Endothelial cell of umbilical vein (primary cell): ENCODE results near the gene CARD9. TPM values are rescaled to one million over a fixed set of nuclear protein-coding genes. Genes with fewer than 3 reads are reported as not detected.

Experiments
- BruUV-seq: library from RNA; stranded (reverse); fragments of 400-500 nt; replicated peaks from 2 replicates; lab custom pipeline; 2021; lab: Mats Ljungman, UMichigan
- CTCF ChIA-PET: fragments of 300-600, 350-600 bp; sonication (Branson Sonifier 250); formaldehyde crosslinking; loops from one replicate; lab custom pipeline; 2021; ENCODE audit warnings: antibody characterized with exemption, inconsistent platforms; lab: Charles Lee
- POLR2A ChIA-PET: fragments of 300-600, 350-600 bp; sonication (Branson Sonifier 250); formaldehyde crosslinking; loops from one replicate; lab custom pipeline; 2021; ENCODE audit warnings: antibody characterized with exemption, inconsistent platforms; lab: Charles Lee
- DNase-seq: peaks from one replicate; pipeline ENCODE4 v3.0.0-alpha.2; 2011; ENCODE audit warnings: low read depth, low spot score
- FAIRE-seq: peaks from 2 replicates; lab custom pipeline; 2011; peaks lifted over from hg19 to GRCh38; lab: Jason Lieb, UNC
- H2AFZ ChIP-seq: 2 replicates; pipeline ENCODE4 v1.6.0; 2012; ENCODE audit warnings: low read depth, low read length, control low read depth, inconsistent platforms
- H3K27ac ChIP-seq: 2 replicates; pipeline ENCODE4 v1.5.1; 2011; ENCODE audit warnings: low read depth, mild to moderate bottlenecking, control low read depth, low read length, moderate library complexity; ENCODE audit not compliant: insufficient read depth
- H3K27me3 ChIP-seq, 2 experiments: 2 replicates each; pipeline versions ENCODE4 v1.6.0 to v1.6.1; 2011; ENCODE audit warnings: low read length in 2 of 2, mixed read lengths in 1 of 2; ENCODE audit not compliant: control insufficient read depth in 2 of 2, insufficient read depth in 2 of 2
- H3K36me3 ChIP-seq, 2 experiments: 2 replicates in 1 of 2; 3 replicates in 1 of 2; pipeline ENCODE4 v1.5.1; 2011; ENCODE audit warnings: low read length in 2 of 2, mild to moderate bottlenecking in 1 of 2, moderate library complexity in 1 of 2; ENCODE audit not compliant: control insufficient read depth in 2 of 2, insufficient read depth in 2 of 2; ENCODE audit errors: extremely low read depth in 1 of 2
- H3K4me1 ChIP-seq: 3 replicates; pipeline ENCODE4 v1.5.1; 2011; ENCODE audit warnings: mild to moderate bottlenecking, low read length; ENCODE audit not compliant: control insufficient read depth, insufficient read depth; ENCODE audit errors: extremely low read depth
- H3K4me2 ChIP-seq: 2 replicates; pipeline ENCODE4 v1.6.1; 2011; ENCODE audit warnings: low read length, control low read depth, mixed read lengths; ENCODE audit not compliant: insufficient read depth
- H3K4me3 ChIP-seq, 3 experiments: fragments of 200-600 bp in 1 of 3; sonication (generic), shearing (Covaris generic) in 1 of 3; replicated peaks in 1 of 3; 2 replicates each; pipeline ENCODE4 v1.5.1; 2011 to 2016; ENCODE audit warnings: control low read depth in 3 of 3, low read length in 3 of 3, mild to moderate bottlenecking in 2 of 3, inconsistent platforms in 1 of 3, low read depth in 1 of 3, moderate library complexity in 1 of 3; ENCODE audit not compliant: insufficient read depth in 1 of 3
- H3K79me2 ChIP-seq: 2 replicates; pipeline ENCODE4 v1.6.0; 2012; ENCODE audit warnings: low read length, inconsistent platforms; ENCODE audit not compliant: control insufficient read depth, insufficient read depth
- H3K9ac ChIP-seq: replicated peaks from 2 replicates; pipeline ENCODE3; 2011; ENCODE audit warnings: low read length, control low read depth; ENCODE audit not compliant: insufficient read depth; ENCODE audit errors: extremely low read depth
- H3K9me1 ChIP-seq: replicated peaks from 3 replicates; pipeline ENCODE4 v1.6.0; 2011; ENCODE audit warnings: mild to moderate bottlenecking, low read length; ENCODE audit not compliant: control insufficient read depth, insufficient read depth; ENCODE audit errors: extremely low read depth
- H3K9me3 ChIP-seq: replicated peaks from 2 replicates; pipeline ENCODE4 v1.5.1; 2012; ENCODE audit warnings: low read length, inconsistent platforms; ENCODE audit not compliant: control insufficient read depth, insufficient read depth
- H4K20me1 ChIP-seq: replicated peaks from 2 replicates; pipeline ENCODE3; 2011; ENCODE audit warnings: mild to moderate bottlenecking, low read length; ENCODE audit not compliant: control insufficient read depth, insufficient read depth; ENCODE audit errors: extremely low read depth
- EZH2 ChIP-seq: IDR thresholded peaks from 2 replicates; pipeline ENCODE4 v1.6.1; 2012; ENCODE audit warnings: borderline replicate concordance, low read depth, mild to moderate bottlenecking, moderate library complexity, low read length, inconsistent platforms; ENCODE audit not compliant: severe bottlenecking
- FOS ChIP-seq: IDR thresholded peaks from 2 replicates; pipeline ENCODE4 v1.6.1; 2011; ENCODE audit warnings: mild to moderate bottlenecking, low read length, moderate library complexity, borderline replicate concordance; ENCODE audit not compliant: insufficient read depth
- GATA2 ChIP-seq: IDR thresholded peaks from 2 replicates; pipeline ENCODE4 v1.7.0; 2011; ENCODE audit warnings: low read depth, mild to moderate bottlenecking, moderate library complexity, mixed read lengths, low read length; ENCODE audit not compliant: insufficient read length, insufficient read depth
- JUN ChIP-seq: IDR thresholded peaks from 2 replicates; pipeline ENCODE4 v1.6.1; 2011; ENCODE audit warnings: borderline replicate concordance, low read depth; ENCODE audit not compliant: insufficient read length, insufficient read depth
- MAX ChIP-seq: IDR thresholded peaks from 2 replicates; pipeline ENCODE4 v1.6.1; 2011; ENCODE audit not compliant: insufficient read depth, insufficient read length
- MYC ChIP-seq: IDR thresholded peaks from one replicate; pipeline ENCODE4 v1.6.1; 2011; ENCODE audit warnings: mild to moderate bottlenecking, low read depth, low read length
- POLR2A ChIP-seq: IDR thresholded peaks from 2 replicates; pipeline ENCODE4 v1.6.1; 2012; ENCODE audit warnings: low read depth, mild to moderate bottlenecking, control low read depth, low read length
- POLR2AphosphoS5 ChIP-seq: IDR thresholded peaks from 2 replicates; pipeline ENCODE4 v1.6.1; 2012; ENCODE audit warnings: low read depth, mild to moderate bottlenecking, control low read depth, low read length, moderate library complexity; ENCODE audit not compliant: insufficient read depth
- dilution Hi-C: fragments of 300-500 bp; cut with MboI; formaldehyde crosslinking; loops from one replicate; pipeline ENCODE4 v1.15.0; 2019; ENCODE audit warnings: low sequenced_read_pairs; ENCODE audit not compliant: extremely low pct_ligation_motif_present
- intact Hi-C: fragments of 100-400 bp; cut with micrococcal nuclease; formaldehyde crosslinking; loops from one replicate; pipeline ENCODE4 v1.10.0; 2022
- polyA plus RNA-seq, 4 experiments: library from polyadenylated mRNA; depleted of rRNA in 3 of 4; stranded (reverse) in 3 of 4; unstranded in 1 of 4; fragments of >200 nt; gene quantifications; 2 replicates each; pipeline versions ENCODE4 v1.2.1 to v1.2.3, GENCODE V29; 2011 to 2012; ENCODE audit warnings: missing spikeins in 1 of 4
- total RNA-seq: library from RNA; stranded (reverse); gene quantifications from 2 replicates; pipeline ENCODE4 v1.2.3, GENCODE V29; 2021
- TF ChIP-seq, protein P1 (sequence below), 2 donors: IDR thresholded peaks; 1 replicate in 1 of 2; 2 replicates in 1 of 2; pipeline ENCODE4 v1.5.1; 2011; ENCODE audit warnings: low read length in 2 of 2, mild to moderate bottlenecking in 2 of 2, moderate library complexity in 2 of 2, control low read depth in 1 of 2, inconsistent platforms in 1 of 2, low read depth in 1 of 2; ENCODE audit not compliant: insufficient read depth in 1 of 2; ENCODE audit errors: extremely low read depth in 1 of 2

Gene CARD9
- total and polyA plus RNA-seq, 2 donors (not counting 3 experiments of a cell fraction or from before 2014, with no cell fraction given): 0.22 to 0.71 TPM

DNA sequence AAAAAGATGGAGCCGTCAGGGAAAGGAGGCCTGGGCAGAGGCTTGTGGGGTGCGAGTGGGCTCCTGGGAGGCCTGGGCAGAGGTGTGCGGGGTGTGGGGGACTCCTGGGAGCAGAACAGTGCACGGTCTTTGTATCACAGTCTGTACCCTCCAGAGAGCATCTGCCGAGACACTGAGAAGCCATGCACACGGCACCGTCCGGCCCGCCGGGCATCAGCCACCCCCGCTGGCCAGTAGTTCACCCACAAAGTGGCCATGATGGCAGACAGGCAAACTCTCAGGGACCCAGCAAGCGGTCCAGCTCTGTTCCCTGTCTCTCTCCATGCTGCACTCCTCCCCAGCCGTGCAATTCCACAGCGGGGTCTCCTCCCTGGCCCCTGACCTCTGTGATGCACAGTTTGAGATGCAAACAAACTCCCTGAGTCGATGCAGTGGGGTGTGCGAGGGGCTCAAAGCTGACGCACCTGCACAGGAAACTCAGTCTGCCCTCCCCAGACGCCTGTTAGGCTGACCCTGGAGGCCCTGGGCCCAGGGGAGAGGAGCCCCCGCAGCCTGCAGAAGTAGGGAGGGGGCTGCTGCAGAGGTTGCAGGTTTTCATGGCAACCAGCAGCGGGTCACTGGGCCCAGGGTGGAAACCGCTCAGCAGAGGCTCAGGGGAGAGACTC is 55.2 kb downstream of the CARD9 start:
- TF ChIP-seq EZH2 (no peak), MYC (no peak), POLR2AphosphoS5 (no peak), GATA2 (no peak), MAX (no peak), FOS (no peak), JUN (no peak), POLR2A (no peak)
- TF ChIP-seq, protein P1, sequence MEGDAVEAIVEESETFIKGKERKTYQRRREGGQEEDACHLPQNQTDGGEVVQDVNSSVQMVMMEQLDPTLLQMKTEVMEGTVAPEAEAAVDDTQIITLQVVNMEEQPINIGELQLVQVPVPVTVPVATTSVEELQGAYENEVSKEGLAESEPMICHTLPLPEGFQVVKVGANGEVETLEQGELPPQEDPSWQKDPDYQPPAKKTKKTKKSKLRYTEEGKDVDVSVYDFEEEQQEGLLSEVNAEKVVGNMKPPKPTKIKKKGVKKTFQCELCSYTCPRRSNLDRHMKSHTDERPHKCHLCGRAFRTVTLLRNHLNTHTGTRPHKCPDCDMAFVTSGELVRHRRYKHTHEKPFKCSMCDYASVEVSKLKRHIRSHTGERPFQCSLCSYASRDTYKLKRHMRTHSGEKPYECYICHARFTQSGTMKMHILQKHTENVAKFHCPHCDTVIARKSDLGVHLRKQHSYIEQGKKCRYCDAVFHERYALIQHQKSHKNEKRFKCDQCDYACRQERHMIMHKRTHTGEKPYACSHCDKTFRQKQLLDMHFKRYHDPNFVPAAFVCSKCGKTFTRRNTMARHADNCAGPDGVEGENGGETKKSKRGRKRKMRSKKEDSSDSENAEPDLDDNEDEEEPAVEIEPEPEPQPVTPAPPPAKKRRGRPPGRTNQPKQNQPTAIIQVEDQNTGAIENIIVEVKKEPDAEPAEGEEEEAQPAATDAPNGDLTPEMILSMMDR (IDR thresholded peaks at IDR 0.05; ENCODE audit: extremely low read depth in 1 of 2, insufficient read depth in 1 of 2, low read depth in 1 of 2, low read length in 2 of 2): no peak
- no peaks in the 10 kb centered on the region for H4K20me1 ChIP-seq
- intact Hi-C loops: no loop called here
- H3K4me3 ChIP-seq: no peak overlapping the region
- DNase-seq (no peak), FAIRE-seq (no peak)
- dilution Hi-C loops: no loop called here
- H2AFZ ChIP-seq: no peak overlapping the region
- no peaks in the 10 kb centered on the region for H3K4me1 ChIP-seq
- H3K36me3 ChIP-seq: no peaks in the 10 kb centered on the region
- no peaks in the 10 kb centered on the region for H3K9me1 ChIP-seq
- ChIA-PET POLR2A (no interaction called here), CTCF (interaction anchor here (1.0 to 1.3 kb wide), 2 partner anchors 8 to 45 kb away, joined by 3 to 4 read pairs; partner anchors contain the start of gene DNLZ)
- no peak overlapping the region for H3K9ac ChIP-seq
- no peak overlapping the region for H3K27ac ChIP-seq
- no peaks in the 10 kb centered on the region for H3K9me3 ChIP-seq
- no peak overlapping the region for H3K4me2 ChIP-seq
- no peaks in the 10 kb centered on the region for H3K27me3 ChIP-seq
- no peaks in the 10 kb centered on the region for H3K79me2 ChIP-seq
- no TSS peak for BruUV-seq
